ENCODE results near the gene SLC12A3.

GRCh38 chr16:56817056-56817455 lies 48.0 kb upstream of the SLC12A3 start:
- TF ChIP-seq EZH2phosphoT487 (IDR thresholded peaks at IDR 0.05; ENCODE audit: borderline replicate concordance) = no peak
- TF ChIP-seq, protein P1, sequence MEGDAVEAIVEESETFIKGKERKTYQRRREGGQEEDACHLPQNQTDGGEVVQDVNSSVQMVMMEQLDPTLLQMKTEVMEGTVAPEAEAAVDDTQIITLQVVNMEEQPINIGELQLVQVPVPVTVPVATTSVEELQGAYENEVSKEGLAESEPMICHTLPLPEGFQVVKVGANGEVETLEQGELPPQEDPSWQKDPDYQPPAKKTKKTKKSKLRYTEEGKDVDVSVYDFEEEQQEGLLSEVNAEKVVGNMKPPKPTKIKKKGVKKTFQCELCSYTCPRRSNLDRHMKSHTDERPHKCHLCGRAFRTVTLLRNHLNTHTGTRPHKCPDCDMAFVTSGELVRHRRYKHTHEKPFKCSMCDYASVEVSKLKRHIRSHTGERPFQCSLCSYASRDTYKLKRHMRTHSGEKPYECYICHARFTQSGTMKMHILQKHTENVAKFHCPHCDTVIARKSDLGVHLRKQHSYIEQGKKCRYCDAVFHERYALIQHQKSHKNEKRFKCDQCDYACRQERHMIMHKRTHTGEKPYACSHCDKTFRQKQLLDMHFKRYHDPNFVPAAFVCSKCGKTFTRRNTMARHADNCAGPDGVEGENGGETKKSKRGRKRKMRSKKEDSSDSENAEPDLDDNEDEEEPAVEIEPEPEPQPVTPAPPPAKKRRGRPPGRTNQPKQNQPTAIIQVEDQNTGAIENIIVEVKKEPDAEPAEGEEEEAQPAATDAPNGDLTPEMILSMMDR (conservative IDR thresholded peaks at IDR 0.05; ENCODE audit: low read length) = no peak
